ENCODE data around the gene FAT2.

GRCh38 chr5:151553130-151553670 lies 37.9 kb downstream of the FAT2 start:
- no peak for TF ChIP-seq CTCF (IDR thresholded peaks at IDR 0.05)
- no peak for TF ChIP-seq POLR2AphosphoS5 (IDR thresholded peaks at IDR 0.05)
